OCI-LY3 (cell line): Measurements from ENCODE around the gene ZFAND3.
A peak's percentile ranks its signal among the peaks of the same experiment; 100 is the strongest.

Experiments
- H2AFZ ChIP-seq: fragments of 200-600, 300-600 bp; shearing (Covaris generic); 2 replicates; pipeline ENCODE4 v1.6.0; 2014; ENCODE audit warnings: antibody characterized with exemption, low read depth, low read length
- H3K27ac ChIP-seq: fragments of 200-600, 300-600 bp; sonication (generic); 2 replicates; pipeline ENCODE4 v1.5.1; 2014; ENCODE audit warnings: mild to moderate bottlenecking, low read length, moderate library complexity, mixed read lengths
- H3K27me3 ChIP-seq: fragments of 200-600, 300-600 bp; sonication (generic); 2 replicates; pipeline ENCODE4 v1.6.1; 2014; ENCODE audit warnings: low read depth, low read length, mixed read lengths
- H3K36me3 ChIP-seq: fragments of 200-600, 300-600 bp; sonication (generic); replicated peaks from 2 replicates; pipeline ENCODE3; 2014; ENCODE audit warnings: low read depth, low read length, mixed read lengths
- H3K4me1 ChIP-seq: fragments of 300-600, 200-600 bp; sonication (generic); 2 replicates; pipeline ENCODE4 v1.6.1; 2014; ENCODE audit warnings: low read length, mixed read lengths
- H3K4me2 ChIP-seq: fragments of 200-600, 300-600 bp; sonication (generic); 2 replicates; pipeline ENCODE4 v1.6.1; 2014; ENCODE audit warnings: low read length, mixed read lengths
- H3K4me3 ChIP-seq: fragments of 300-600, 200-600 bp; sonication (generic); 2 replicates; pipeline ENCODE4 v1.5.1; 2014; ENCODE audit warnings: antibody characterized with exemption, mild to moderate bottlenecking, low read length, moderate library complexity
- H3K79me2 ChIP-seq: fragments of 300-600, 200-600 bp; shearing (Covaris generic); 2 replicates; pipeline ENCODE4 v1.6.1; 2014; ENCODE audit warnings: mild to moderate bottlenecking, low read length, mixed read lengths
- H3K9ac ChIP-seq: fragments of 300-600, 200-600 bp; shearing (Covaris generic); 2 replicates; pipeline ENCODE4 v1.6.0; 2014; ENCODE audit warnings: mild to moderate bottlenecking, low read length, moderate library complexity
- H3K9me3 ChIP-seq: fragments of 200-600, 300-600 bp; shearing (Covaris generic); 2 replicates; pipeline ENCODE4 v1.6.1; 2014; ENCODE audit warnings: low read length, mixed read lengths; ENCODE audit not compliant: insufficient read depth
- H4K20me1 ChIP-seq: fragments of 200-600, 300-600 bp; sonication (generic); 2 replicates; pipeline ENCODE4 v1.6.1; 2016; ENCODE audit warnings: low read length, mixed read lengths; ENCODE audit not compliant: insufficient read depth
- EZH2phosphoT487 ChIP-seq: fragments of 200-600 bp; shearing (Covaris generic); IDR thresholded peaks from 2 replicates; pipeline ENCODE4 v1.6.1; 2018; ENCODE audit warnings: antibody characterized with exemption, mixed run types, low read depth
- TF ChIP-seq, protein P1 (sequence below): fragments of 200-600, 300-600 bp; sonication (generic); IDR thresholded peaks from 2 replicates; pipeline ENCODE4 v1.5.1; 2014; ENCODE audit warnings: antibody characterized with exemption, low read length, low read depth

The ZFAND3 gene

DNA sequence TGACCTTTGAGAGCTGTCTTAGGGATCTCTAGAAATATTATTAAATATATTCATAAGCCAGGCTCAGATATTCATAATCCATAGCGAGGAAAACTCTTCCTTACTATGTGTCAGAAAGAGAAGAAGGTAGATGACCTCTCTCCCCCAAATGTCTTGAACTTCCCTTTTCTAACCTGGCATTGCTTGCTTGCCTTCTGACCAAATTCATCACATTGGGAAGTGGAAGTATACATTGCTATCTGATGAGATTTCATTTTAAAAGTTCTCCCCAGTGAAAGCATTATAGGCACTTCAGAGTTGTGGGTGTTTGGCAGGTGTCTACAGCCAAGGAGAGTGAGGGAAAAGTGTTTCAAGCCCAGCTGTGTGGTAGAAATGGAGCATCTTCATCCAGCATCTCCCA is 197.3 kb downstream of the ZFAND3 start:
- Histone ChIP-seq H4K20me1 (peaks cover 36% of the 10 kb centered on the region), H2AFZ (no peak overlapping the region), H3K4me1 (peaks cover 10% of the 10 kb centered on the region), H3K4me3 (no peak overlapping the region), H3K79me2 (peaks cover 10% of the 10 kb centered on the region; the same call in 1 of the 2 replicates), H3K9me3 (no peaks in the 10 kb centered on the region), H3K36me3 (no peaks in the 10 kb centered on the region), H3K9ac (no peak overlapping the region), H3K27me3 (no peaks in the 10 kb centered on the region), H3K27ac (no peak overlapping the region), H3K4me2 (no peak overlapping the region)
- no peak for TF ChIP-seq EZH2phosphoT487
- TF ChIP-seq, protein P1, sequence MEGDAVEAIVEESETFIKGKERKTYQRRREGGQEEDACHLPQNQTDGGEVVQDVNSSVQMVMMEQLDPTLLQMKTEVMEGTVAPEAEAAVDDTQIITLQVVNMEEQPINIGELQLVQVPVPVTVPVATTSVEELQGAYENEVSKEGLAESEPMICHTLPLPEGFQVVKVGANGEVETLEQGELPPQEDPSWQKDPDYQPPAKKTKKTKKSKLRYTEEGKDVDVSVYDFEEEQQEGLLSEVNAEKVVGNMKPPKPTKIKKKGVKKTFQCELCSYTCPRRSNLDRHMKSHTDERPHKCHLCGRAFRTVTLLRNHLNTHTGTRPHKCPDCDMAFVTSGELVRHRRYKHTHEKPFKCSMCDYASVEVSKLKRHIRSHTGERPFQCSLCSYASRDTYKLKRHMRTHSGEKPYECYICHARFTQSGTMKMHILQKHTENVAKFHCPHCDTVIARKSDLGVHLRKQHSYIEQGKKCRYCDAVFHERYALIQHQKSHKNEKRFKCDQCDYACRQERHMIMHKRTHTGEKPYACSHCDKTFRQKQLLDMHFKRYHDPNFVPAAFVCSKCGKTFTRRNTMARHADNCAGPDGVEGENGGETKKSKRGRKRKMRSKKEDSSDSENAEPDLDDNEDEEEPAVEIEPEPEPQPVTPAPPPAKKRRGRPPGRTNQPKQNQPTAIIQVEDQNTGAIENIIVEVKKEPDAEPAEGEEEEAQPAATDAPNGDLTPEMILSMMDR = no peak

DNA sequence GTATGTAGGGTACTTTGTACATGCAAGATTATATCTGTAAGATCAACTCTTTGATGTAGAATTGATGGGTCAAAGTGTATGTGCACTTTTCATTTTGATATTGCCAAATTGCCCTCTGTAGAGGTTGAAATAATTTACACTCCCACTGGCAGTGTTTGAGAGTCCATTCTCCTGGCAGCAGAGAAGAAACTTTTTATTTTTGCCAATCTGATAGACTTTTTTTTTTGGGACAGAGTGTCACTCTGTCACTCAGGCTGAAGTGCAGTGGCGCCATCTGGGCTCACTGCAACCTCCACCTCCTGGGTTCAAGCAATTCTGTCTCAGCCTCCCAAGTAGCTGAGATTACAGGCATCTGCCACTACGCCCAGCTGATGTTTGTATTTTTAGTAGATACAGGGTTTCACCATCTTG is 199.2 kb downstream of the ZFAND3 start:
- no peaks in the 10 kb centered on the region for H3K36me3 ChIP-seq
- H3K79me2 ChIP-seq = 0 out of 2 replicates have a peak, but pooled peaks cover 5% of the 10 kb centered on the region

DNA sequence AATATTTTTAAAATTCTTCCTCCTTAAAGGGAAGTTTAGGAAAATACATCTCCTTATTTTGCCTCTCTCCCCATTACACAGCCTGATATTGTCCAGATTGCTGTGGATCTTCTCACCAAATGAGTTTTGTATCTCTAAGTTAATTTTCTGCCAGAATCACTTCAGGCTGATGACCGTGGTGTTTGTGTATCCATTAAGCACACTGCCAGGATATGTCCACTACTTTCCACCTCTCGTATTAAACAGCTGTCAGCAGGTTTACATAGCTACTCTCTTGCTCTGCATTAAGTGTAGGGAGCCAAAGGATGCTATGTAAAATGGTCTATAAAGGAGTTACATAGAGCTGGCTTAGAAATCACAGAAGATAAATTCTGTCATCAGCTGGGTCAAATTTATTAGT is 201.1 kb downstream of the ZFAND3 start:
- Histone ChIP-seq H3K4me2 (no peak overlapping the region), H2AFZ (no peak overlapping the region), H3K9me3 (0 out of 2 replicates have a peak, but pooled peaks cover 3% of the 10 kb centered on the region), H3K9ac (no peak overlapping the region), H3K4me3 (no peak overlapping the region), H3K27me3 (no peaks in the 10 kb centered on the region), H3K79me2 (0 out of 2 replicates have a peak, but pooled peaks cover 5% of the 10 kb centered on the region), H3K4me1 (peaks cover 10% of the 10 kb centered on the region), H3K27ac (no peak overlapping the region), H4K20me1 (peaks cover 32% of the 10 kb centered on the region), H3K36me3 (peaks cover 3% of the 10 kb centered on the region)
- no peak for TF ChIP-seq EZH2phosphoT487
- TF ChIP-seq, protein P1 = no peak

More for the DNA sequence above, 199.2 kb downstream of the ZFAND3 start:
- H4K20me1 ChIP-seq = peaks cover 32% of the 10 kb centered on the region; the same call in 1 of the 2 replicates
- no peak overlapping the region for H3K9ac ChIP-seq
- H3K4me3 ChIP-seq = no peak overlapping the region
- no peaks in the 10 kb centered on the region for H3K9me3 ChIP-seq
- no peak overlapping the region for H2AFZ ChIP-seq
- no peak overlapping the region for H3K27ac ChIP-seq
- H3K4me1 ChIP-seq = peaks cover 10% of the 10 kb centered on the region
- no peak overlapping the region for H3K4me2 ChIP-seq
- no peaks in the 10 kb centered on the region for H3K27me3 ChIP-seq
- no peak for TF ChIP-seq EZH2phosphoT487
- TF ChIP-seq, protein P1 = peak; percentile 23; the same call in 1 of the 2 replicates

DNA sequence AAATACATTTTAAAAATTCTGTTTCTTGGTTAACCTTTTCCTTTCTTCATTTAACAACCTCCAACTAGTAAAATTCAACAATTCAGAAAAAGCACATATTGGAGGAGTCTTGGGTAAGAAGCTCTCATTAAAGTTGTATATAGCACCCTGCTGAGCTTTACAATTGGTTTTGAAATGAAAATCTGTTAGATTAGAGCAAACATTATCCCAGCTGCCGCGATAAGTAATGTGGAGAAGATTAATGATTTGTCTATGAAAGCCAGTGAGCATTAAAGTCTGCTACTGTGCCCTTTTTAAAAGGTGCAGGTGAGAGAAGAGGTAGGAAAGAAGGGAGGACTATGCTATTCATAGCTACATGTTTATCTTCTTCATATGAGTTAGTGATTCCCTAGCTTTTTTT is 201.5 kb downstream of the ZFAND3 start:
- peaks cover 3% of the 10 kb centered on the region for H3K36me3 ChIP-seq
- peaks cover 31% of the 10 kb centered on the region for H4K20me1 ChIP-seq
- H3K27ac ChIP-seq = no peak overlapping the region
- H3K4me2 ChIP-seq = no peak overlapping the region
- no peaks in the 10 kb centered on the region for H3K27me3 ChIP-seq
- H3K9ac ChIP-seq = no peak overlapping the region
- peaks cover 10% of the 10 kb centered on the region for H3K4me1 ChIP-seq
- H3K9me3 ChIP-seq = 0 out of 2 replicates have a peak, but pooled peaks cover 3% of the 10 kb centered on the region
- H3K4me3 ChIP-seq = no peak overlapping the region
- TF ChIP-seq, protein P1 = no peak
- no peak for TF ChIP-seq EZH2phosphoT487
- H2AFZ ChIP-seq = no peak overlapping the region
- H3K79me2 ChIP-seq = 0 out of 2 replicates have a peak, but pooled peaks cover 5% of the 10 kb centered on the region
